Spleen (tissue), 7 donors: ENCODE measurements around the gene JMY.

ENCODE experiments used
- CTCF ChIP-seq, 11 experiments: fragments of 200-600 bp in 7 of 11; fragments of 450-650 bp in 4 of 11; sonication (generic) in 4 of 11; IDR thresholded peaks in 8 of 11; conservative IDR thresholded peaks in 3 of 11; 1 replicate in 7 of 11; 2 replicates in 4 of 11; pipeline versions ENCODE4 v1.4.0 to v1.8.0; 2016 to 2021; ENCODE audit warnings: antibody characterized with exemption in 11 of 11, inconsistent platforms in 4 of 11, mild to moderate bottlenecking in 1 of 11
- POLR2A ChIP-seq, 3 donors: fragments of 450-650 bp; IDR thresholded peaks; one replicate each; pipeline ENCODE4 v1.5.1; 2017; ENCODE audit warnings: antibody characterized with exemption in 3 of 3, mild to moderate bottlenecking in 1 of 3
- donor health status: DM: no; HTN: no; CAD: no; lungs with moderate emphysema.
- donor health status: DM: no; HTN: no; CAD: no.
- donor health status: DM: no; HTN: no; CAD: no.

GRCh38 chr5:79257314-79257713, 21.4 kb downstream of the JMY start:
- TF ChIP-seq CTCF (IDR thresholded peaks at IDR 0.05 in 8 of 11, conservative IDR thresholded peaks at IDR 0.05 in 3 of 11) (no peak), POLR2A (IDR thresholded peaks at IDR 0.05) (no peak)
